Stimulated activated CD8-positive, alpha-beta memory T cell treated with anti-CD3 and anti-CD28 coated beads, Interleukin-7, amount 100 ng/mL, for 4 hours (primary cell): ENCODE results near the gene GSTM1.

Source experiments
- DNase-seq, 2 donors: peaks; one replicate each; pipeline ENCODE4 v3.0.0-alpha.2; 2020; ENCODE audit warnings: low read depth in 2 of 2

The GSTM1 gene

GRCh38 chr1:109726728-109727373, 39.2 kb downstream of the GSTM1 start:
- DNase-seq = no peak

GRCh38 chr1:109728870-109729269, 41.3 kb downstream of the GSTM1 start:
- no peak for DNase-seq

- no peak for DNase-seq
Measured at GRCh38 chr1:109730666-109731065, 43.0 kb downstream of the GSTM1 start.

- DNase-seq = no peak
Measured at GRCh38 chr1:109732390-109732881, 44.8 kb downstream of the GSTM1 start.

- no peak for DNase-seq
Measured at GRCh38 chr1:109733236-109733870, 45.7 kb downstream of the GSTM1 start.

- peak; percentile 66 to 78 for DNase-seq
Measured at GRCh38 chr1:109739738-109740614, 52.4 kb downstream of the GSTM1 start.

GRCh38 chr1:109740615-109741373, 53.2 kb downstream of the GSTM1 start, which contains the start of gene GSTM3:
TSS of gene GSTM3 (minus strand) at chr1:109741038. CDS start at chr1:109740287, 751 bp downstream.
- no peak for DNase-seq
